ENCODE results near the gene SMIM44.
A peak's percentile ranks its signal among the peaks of the same experiment; 100 is the strongest.
"Not testable (repeated sequence)": the region's sequence is repeated elsewhere in the genome, so short reads cannot be mapped to it uniquely, and the experiment has no call there.

SMIM44 gene

DNA sequence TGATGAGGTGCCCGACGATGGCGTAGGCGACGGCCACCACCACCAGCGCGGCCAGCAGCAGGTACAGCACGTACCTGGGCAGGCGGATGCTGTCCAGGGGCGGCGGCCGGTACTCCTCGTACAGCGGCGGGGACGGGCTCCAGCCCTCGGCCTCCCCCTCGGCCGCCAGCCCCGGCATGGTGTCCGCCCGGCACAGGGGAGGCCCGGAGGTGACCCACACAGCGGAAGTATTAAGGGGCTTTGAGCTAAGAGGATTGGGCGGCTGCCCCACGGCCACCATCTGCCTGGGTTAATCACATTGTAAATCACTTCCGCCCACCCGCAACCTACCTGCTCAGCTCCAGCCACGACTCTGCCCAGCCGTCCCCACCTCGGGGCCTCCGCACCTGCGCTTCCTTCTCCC, at the start of gene SMIM44:
TSS of gene SMIM44 (minus strand) at position 216 of the 403 bp plus-strand sequence. CDS start at position 178, 38 bp downstream.
- DNase-seq (ENCODE audit: low spot score) = peak; percentile 7

DNA sequence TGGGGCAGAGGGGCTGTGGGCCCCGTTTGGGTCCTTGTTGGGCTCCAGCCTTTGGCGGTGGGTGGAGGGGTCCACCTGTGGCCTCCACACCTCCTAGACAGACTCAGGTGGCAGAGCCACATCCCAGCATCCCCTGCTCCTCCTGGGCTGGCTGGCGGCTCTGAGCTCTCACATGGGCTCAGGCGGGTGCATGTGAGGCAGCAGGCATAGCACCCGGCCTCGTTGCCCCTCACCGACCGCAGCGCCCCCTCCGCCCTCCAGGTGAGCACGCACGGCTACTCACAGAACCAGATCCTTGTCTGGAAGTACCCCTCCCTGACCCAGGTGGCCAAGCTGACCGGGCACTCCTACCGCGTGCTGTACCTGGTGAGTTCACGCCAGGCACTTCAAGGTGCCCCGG, 49.8 kb upstream of the SMIM44 start:
- no peak for DNase-seq (ENCODE audit: low spot score)

DNA sequence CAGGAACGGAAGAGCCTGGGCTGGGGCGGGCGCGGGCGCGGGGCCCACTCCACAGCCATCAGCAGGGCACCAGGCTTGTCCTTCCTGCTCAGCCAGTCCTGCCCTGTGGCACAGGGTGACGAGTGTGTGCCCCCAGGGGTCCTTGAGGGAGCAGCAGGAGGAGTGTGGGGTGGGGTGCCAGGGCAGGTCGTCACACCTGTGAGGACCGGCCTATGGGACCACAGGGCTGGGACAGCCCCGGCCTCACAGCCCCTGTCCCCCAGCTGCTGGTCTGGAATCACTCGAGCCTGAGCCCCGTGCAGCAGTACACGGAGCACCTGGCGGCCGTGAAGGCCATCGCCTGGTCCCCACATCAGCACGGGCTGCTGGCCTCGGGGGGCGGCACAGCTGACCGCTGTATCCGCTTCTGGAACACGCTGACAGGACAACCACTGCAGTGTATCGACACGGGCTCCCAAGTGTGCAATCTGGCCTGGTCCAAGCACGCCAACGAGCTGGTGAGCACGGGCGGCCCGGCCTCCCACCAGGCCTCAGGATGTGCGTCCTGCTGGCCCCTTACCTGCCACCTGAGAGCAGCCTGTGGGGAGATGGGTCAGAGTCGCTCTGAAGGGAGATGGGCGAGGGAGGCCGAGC, 49.0 kb upstream of the SMIM44 start:
- DNase-seq (ENCODE audit: low spot score) = no peak

DNA sequence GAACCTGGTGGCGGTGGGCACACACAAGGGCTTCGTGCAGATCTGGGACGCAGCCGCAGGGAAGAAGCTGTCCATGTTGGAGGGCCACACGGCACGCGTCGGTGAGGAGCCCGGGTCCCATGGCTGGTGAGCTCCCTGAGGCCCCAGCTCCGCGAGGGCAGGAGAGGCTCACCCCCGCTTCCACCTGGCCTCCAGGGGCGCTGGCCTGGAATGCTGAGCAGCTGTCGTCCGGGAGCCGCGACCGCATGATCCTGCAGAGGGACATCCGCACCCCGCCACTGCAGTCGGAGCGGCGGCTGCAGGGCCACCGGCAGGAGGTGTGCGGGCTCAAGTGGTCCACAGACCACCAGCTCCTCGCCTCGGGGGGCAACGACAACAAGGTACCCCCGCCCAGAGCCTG, 48.5 kb upstream of the SMIM44 start:
- no peak for DNase-seq (ENCODE audit: low spot score)

DNA sequence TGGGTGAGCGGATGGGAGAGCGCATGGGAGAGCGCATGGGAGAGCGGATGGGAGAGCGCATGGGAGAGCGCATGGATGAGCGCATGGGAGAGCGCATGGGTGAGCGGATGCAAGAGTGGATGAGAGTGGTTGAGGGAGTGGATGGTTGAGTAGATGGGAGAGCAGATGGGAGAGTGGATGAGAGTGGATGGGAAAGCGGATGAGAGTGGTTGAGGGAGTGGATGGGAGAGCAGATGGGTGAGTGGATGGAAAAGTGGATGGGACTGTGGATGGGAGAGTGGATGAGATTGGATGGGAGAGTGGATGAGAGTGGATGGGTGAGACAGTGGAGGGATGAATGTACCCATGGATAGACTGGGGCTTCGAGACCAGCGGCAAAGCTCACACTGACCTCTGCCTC, 47.1 kb upstream of the SMIM44 start:
- no peak for DNase-seq (ENCODE audit: low spot score)

DNA sequence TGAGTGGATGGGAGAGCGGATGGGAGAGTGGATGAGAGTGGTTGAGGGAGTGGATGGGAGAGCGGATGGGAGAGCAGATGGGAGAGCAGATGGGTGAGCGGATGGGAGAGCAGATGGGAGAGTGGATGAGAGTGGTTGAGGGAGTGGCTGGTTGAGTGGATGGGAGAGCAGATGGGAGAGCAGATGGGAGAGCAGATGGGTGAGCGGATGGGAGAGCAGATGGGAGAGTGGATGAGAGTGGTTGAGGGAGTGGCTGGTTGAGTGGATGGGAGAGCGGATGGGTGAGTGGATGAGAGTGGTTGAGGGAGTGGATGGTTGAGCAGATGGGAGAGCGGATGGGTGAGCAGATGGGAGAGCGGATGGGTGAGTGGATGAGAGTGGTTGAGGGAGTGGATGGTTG, 46.1 kb upstream of the SMIM44 start:
- not testable (repeated sequence) for DNase-seq (ENCODE audit: low spot score)

DNA sequence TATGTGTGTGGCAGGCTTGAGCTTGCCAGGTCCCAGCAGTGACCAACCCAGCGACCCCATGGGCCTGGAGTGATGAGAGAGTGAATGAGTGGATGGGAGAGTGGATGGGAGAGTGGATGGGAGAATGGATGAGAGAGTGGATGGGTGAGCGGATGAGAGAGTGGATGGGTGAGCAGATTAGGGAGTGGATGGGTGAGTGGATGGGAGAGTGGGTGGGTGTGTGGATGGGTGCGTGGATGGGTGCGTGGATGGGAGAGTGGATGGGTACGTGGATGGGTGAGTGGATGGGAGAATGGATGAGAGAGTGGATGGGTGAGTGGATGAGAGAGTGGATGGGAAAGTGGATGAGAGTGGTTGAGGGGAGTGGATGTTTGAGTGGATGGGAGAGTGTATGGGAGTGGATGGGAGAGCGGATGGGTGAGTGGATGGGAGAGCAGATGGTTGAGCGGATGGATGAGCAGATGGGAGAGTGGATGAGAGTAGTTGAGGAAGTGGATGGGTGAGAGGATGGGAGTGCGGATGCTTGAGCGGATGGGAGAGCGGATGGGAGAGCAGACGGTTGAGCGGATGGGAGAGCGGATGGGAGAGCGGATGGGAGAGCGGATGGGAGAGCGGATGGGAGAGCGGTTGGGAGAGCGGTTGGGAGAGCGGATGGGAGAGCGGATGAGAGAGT, 45.4 kb upstream of the SMIM44 start:
- no peak for DNase-seq (ENCODE audit: low spot score)

DNA sequence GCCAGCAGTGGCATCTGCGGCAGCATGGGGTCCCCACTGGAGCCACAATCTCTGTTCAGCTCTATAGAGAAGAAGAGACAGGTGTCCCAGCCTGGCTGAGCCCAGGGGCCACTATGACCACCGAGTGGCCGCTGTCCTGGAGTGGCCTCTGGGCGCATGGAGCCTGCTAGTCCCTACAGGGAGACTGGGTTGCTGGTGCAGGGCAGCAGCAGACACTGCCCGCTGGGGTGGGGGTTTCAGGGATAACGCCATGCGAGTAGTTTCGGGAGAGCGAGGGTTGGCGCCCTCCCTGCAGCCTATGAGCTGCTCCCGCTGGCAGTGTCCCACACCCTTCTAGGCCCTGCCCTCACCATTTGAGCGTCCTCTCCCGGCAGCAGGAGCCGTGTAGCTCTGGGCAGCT, 44.8 kb upstream of the SMIM44 start:
- DNase-seq (ENCODE audit: low spot score) = no peak

DNA sequence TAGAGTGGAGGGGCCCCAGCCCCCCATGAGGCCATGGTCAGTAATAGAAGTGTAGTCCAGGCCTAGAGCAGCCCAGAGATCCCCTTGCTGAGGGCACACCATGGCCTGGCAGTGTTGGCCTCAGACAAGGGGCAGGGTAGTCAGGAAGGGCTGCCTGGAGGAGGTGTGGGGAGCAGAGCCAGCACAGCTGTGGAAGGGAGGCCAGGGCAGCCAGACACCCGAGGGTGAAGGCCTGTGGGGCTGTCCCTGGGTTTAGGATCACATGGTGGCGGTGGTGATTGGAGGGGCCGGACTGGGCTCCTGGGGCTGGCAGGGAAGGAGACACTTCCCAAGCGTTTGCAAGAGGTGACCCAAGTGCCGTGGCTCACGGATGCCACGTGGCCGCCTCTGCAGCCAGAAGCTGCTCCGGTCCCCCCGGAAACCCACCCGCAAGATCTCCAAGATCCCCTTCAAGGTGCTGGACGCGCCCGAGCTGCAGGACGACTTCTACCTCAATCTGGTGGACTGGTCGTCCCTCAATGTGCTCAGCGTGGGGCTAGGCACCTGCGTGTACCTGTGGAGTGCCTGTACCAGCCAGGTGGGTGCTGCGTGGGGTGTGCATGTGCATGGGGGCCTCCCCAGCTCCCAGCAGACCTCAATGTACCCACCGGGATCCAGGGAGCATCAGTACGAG, 44.1 kb upstream of the SMIM44 start:
- no peak for DNase-seq (ENCODE audit: low spot score)

DNA sequence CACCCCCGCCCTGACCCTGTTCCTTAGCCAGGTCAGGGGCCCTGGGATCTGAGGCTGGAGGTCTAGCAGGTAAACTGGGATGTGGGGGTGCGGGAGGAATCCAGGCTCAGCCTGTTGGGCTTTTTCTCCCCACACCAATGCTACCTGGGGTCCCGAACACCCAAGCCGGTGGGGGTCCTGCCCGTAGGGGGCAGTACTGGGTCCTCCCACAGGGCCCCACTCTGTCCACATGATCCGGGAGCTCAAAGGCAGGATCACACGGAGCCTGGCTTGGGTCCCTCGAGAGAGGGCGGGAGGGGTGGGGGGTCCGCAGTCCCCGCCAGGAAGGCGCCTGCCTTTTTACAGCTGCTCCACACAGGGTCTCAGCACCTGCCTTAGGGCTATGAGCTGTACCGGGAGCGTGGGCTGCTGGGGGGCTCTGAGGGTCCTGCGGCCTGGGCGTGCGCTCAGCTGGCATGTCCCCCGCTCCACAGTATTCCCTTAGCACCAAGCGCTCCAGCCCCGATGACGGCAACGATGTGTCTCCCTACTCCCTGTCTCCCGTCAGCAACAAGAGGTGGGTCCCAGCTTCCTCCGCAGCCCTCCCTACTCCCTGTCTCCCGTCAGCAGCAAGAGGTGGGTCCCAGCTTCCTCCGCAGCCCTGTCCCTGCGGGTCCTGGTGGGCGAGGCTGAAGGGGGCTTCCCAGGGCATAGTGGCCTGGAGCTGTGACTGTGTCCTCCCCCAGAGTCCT, 43.4 kb upstream of the SMIM44 start:
- DNase-seq (ENCODE audit: low spot score) = no peak

DNA sequence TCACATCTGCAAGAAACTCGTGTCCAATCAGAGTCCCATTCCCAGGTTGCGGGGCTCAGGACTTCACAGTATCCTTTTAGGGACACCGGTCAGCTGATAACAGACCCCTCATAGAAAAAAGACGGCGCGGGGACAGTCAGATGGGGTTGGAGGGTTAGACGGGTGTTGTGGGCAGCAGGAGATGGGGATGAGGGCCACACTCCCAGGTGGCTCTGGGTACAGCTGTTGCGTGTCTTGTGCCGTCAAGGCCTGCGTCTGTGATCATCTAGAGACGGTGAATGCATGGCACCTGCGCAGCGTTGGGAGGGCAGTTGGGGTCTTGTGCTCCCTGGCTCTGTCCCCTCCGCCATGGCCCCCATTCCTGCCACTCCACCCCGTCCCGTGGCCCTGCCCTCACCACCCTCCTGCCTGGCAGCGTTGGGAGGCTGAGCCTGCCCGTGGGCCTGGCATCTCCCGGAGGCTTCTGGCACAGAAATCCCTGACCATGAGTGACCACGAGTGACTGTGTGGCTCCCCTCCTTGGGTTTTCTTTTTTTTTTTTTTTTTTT, 41.7 kb upstream of the SMIM44 start:
- DNase-seq (ENCODE audit: low spot score) = no peak

DNA sequence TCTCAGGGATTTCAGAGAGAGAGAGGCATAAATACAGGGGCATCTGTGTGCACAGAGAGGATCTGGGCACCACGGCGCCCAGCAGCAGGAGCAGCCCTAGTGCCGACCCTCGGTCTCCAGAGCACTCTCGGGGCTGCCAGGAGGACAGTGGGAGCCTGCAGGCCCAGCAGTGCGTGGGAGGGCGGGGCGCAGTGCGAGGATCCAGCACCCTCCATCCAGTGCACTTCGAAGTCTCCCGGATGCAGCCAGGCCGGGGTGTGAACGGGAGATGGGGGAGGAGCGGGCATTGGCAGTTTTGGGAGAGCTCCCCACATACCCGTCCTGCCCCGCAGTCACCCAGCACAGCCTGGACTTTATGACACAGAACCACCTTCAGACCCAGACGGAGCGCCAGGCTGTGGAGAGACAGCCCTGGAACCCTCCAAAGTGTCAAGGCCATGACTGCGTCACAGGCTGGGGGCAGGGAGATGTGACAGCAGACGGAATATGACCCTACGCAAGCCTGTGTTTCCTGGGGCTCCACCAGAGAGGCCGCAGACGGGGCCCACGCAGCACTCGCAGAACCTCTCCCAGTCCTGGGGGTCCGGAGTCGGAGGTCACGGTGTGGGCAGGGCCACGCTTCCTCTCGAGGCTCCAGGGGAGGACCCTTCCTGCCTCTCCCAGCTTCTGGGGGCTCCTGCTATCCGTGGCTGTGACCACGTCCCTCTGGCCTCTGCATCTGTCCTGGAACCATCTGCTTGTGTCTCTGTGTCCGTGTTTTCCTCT, 41.0 kb upstream of the SMIM44 start:
- DNase-seq (ENCODE audit: low spot score) = no peak

DNA sequence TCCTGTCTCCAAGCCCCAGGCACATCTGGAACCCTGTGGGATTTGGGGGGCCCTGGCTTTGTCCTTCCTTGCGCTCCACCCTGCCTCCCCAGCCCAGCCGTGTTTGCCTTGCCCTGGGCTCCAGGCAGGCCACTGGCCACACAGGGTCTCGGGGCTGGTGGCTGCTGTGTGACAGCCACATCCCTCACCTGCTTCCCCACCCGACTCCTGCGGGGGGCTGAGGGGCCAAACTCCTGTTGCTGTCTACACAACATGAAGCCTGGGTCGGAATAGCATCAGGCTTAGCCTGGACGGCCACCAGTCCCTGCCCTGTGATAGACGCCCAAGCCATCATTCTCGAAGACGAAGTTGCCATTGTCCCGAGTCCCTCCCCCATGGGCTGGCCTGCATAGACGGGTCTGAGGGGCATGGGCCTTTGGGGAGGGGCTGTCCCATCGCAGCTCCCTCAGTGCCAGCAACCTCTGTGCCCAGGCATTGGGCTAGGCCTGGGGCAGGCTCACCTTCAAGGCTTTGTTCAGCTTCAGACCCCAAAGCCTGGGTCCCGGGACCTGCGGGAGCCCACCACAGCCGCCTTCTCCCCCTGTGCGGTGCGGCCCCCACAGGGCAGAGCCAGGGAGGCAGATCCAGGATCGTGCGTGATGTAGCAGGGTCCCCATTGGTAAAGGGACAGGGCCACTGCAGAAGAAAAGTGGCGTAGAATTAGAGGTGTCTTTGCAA, 40.3 kb upstream of the SMIM44 start:
- no peak for DNase-seq (ENCODE audit: low spot score)

DNA sequence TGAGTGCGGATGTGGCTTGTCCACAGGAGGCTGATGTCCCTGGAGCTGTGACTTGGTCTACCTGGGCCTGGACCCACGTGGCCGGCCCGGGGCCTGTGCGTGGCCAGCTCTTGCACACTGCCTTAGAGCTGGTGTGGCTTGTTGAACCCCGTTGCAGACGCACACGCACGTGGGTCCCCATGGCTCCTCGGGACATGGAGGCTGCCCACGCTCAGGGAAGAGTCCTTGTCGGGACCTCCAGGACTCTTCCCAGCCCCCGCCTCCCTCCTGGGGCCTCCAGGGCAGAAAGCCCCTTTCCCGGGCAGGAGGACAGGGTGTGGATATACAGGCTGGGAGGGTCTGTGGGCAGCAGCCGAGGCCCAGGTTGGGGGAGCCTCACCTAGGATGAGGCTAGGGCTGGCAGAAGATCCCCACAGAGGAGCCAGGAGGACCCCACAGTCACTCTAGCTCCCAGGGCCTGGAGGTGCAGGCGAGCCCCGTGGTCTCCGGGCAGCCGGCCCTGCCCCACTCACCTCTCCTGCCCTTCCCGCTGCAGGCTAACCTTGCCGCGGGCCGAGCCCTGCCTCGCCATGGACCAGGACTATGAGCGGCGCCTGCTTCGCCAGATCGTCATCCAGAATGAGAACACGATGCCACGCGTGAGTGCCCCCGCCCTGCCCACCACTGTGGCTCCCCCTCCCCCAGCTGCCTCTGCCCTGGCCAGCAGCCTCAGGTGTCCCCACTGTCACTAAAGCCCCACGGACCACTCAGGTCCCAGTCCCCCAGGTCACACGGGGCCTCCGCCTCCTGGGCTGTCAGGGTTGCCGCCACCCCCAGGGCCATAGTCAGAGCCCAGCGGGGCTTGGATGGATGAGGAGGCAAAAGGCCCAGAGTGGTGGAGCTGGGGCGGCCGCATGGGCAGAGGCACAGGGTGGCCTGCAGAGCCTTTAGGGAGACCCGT, 39.5 kb upstream of the SMIM44 start:
- no peak for DNase-seq (ENCODE audit: low spot score)

DNA sequence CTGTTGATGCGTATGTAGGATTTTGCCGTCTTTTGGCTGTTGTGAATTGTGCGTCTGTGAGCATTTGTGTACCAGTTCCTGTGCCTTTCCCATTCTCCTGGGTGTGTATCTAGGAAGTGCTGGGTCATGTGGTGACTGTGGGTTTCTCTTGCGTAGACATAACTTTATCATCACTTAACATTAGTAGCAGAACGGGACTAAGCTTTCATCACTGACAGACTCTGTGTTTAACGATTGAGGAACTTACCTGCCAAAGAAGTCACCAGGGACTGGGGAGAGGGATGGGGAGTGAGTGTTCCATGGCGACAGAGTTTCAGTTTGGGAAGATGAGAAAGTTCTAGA, 37.8 kb upstream of the SMIM44 start:
- peak; percentile 22 for DNase-seq (ENCODE audit: low spot score)

DNA sequence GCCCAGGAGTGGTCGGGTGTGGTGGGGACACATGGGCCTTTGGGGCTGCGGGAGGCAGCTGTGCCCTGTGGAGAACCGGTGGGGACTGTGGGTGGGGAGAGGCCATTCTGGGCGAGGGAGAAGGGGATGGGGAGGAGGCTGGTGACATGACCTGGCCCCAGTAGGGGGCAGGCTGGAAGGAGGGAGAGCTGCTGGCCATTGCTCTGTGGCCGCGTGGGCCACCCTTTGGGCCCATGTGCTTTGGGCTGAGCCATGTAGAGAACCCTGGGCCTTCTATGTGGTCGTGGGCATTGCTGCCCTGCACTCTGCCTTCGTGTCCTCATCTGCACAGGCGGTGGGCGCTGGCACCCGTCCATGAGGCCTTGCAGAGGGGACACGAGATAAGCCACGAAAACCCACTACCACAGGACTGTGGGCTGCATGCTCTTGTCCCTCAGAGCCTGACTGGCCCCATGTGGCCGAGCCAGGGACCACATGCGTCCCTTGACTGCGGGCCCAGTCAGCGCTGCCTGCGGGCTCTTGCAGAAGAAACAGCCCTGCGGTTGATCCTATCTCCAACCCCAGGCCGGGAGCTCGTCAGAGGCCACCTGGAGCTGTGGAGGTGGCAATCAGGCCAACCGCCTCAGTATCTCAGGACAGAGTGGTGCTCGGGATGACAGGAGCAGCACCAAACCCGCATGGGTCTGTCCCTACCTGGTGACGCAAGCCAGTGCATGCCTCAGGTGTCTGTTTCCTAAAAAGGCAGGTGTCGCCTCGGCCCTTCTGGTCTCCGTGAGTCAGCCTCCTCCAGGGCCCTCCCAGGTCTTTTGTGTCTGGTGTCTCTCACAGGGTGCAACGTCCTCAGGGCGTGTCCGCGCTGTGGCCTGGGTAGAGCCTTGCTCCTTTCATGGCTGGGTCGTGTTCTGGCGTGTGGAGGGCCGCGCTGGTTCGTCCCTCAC, 37.2 kb upstream of the SMIM44 start:
- no peak for DNase-seq (ENCODE audit: low spot score)

DNA sequence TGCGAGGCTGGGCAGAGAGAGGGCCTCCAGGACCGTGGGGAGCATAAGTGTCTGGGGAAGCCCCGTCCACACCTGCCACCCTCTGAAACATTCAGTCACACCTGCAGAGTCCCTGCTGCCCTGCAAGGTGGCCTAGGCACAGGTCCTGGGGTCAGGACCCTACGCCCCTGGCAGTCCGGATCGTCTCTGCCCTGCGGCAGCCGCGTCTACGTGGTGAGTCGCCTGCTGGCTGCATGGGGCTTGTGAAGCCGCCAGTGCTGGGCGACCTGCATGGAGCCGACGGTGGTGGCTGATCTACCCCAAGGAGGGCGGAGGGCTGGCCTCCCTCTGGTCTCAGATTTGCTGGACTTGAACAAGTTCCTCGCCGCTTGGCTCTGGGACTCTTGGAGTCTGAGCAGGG, 35.9 kb upstream of the SMIM44 start:
- DNase-seq (ENCODE audit: low spot score) = no peak

DNA sequence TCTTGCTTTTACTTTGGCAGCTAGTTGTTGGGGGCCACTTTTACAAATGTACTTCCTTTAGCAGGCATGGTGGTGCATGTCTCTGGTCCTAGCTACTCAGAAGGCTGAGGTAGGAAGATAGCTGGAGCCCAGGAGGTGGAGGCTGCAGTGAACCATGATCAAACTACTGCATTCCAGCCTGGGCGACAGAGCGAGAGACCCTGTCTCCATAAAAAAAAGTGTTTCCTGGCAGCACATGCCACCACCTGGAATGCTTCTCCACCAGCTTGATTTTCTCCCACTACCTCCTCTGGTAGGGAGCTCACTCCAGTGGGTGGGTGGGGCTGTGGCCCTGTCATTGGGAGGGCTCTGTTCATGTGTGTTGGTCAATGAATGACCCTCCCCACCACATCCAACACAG, 35.4 kb upstream of the SMIM44 start:
- DNase-seq (ENCODE audit: low spot score) = peak; percentile 61

DNA sequence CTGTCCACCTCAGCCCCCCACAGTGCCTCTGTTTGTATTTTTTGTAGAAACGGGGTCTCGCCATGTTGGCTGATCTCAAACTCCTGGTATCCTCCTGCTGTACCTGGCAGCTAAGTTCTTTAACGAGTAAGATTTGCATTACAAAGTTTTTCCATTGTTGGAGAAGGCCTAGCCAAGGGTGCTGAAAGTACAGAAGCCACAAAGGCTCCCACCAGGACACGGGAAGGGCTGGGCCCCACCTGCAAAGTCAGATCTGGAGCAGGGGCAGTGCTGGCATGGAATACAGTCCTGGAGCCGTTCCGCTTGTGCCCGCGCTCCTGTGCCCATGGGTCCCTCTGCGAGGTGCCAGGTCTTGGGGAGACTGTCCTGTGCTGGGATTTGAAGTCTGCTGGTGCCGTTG, 35.0 kb upstream of the SMIM44 start:
- DNase-seq (ENCODE audit: low spot score) = no peak

All from kidney tubule cell (primary cell).